Natural killer cell treated with Interleukin-12 subunit alpha and Interleukin-12 subunit beta and Interleukin-15 and Interleukin-18, amount 100 ng/mL, for 72 hours (primary cell): ENCODE measurements around the gene MED13. TPM values are rescaled to one million over a fixed set of nuclear protein-coding genes. Genes with fewer than 3 reads are reported as not detected.
"Not testable (repeated sequence)": the region's sequence is repeated elsewhere in the genome, so short reads cannot be mapped to it uniquely, and the experiment has no call there.

Source experiments
- ATAC-seq, 2 donors: fragments of 150-1000 bp; cut with Tn5 transposase in 1 of 2; sonication (Bioruptor Pico), chemical (Tn5 transposase) in 1 of 2; 2 replicates each; pipeline ENCODE4 v1.10.0; 2021
- DNase-seq: peaks from one replicate; pipeline ENCODE4 v3.0.0; 2022; ENCODE audit warnings: low spot score
- H3K27ac Mint-ChIP-seq, 2 donors: 1 replicate in 1 of 2; 2 replicates in 1 of 2; pipeline ENCODE4 v1.8.0; 2022; ENCODE audit warnings: mixed read lengths in 2 of 2, mild to moderate bottlenecking in 1 of 2, moderate library complexity in 1 of 2
- H3K27me3 Mint-ChIP-seq, 2 donors: 1 replicate in 1 of 2; 2 replicates in 1 of 2; pipeline ENCODE4 v1.8.0; 2022; ENCODE audit warnings: mixed read lengths in 2 of 2
- H3K36me3 Mint-ChIP-seq: one replicate; pipeline ENCODE4 v1.8.0; 2022; ENCODE audit warnings: mixed read lengths
- H3K4me1 Mint-ChIP-seq, 2 donors: 1 replicate in 1 of 2; 2 replicates in 1 of 2; pipeline ENCODE4 v1.8.0; 2022; ENCODE audit warnings: low read depth in 2 of 2, mixed read lengths in 2 of 2, mild to moderate bottlenecking in 1 of 2
- H3K4me3 Mint-ChIP-seq: one replicate; pipeline ENCODE4 v1.8.0; 2022; ENCODE audit warnings: mixed read lengths
- H3K9me3 Mint-ChIP-seq: 2 replicates; pipeline ENCODE4 v1.8.0; 2022; ENCODE audit warnings: mixed read lengths
- total RNA-seq, 2 donors: library from RNA; stranded (reverse); gene quantifications; one replicate each; pipeline ENCODE4 v1.2.3, GENCODE V29; 2022

Gene MED13
- total RNA-seq, 2 donors from 2014 or later: 75.8 to 129 TPM

DNA sequence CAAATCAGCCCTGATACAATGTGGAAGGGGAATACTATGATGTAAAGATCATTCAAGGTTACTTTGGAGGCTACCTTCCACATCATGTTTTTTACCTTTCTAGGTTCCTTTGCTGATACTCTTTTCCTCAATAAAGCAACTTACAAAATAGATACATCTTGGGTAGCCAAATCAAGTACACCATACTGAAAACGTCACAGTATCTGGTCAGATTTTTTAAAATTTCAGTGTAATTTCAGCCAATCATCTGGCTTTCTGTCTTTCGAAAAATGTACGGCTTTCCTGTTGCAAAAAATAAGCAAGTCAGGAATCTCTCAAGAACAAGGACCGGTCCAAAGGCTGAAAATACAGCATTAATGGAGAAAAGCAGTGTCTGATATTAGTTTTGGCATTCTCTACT lies 15.6 kb upstream of the MED13 start:
- H3K36me3 Mint-ChIP-seq: no peaks in the 10 kb centered on the region
- no peaks in the 10 kb centered on the region for H3K9me3 Mint-ChIP-seq
- ATAC-seq (no peak), DNase-seq (no peak)
- peaks cover 11 to 15% of the 10 kb centered on the region in 2 donors for H3K27me3 Mint-ChIP-seq
- no peaks in the 10 kb centered on the region for H3K4me1 Mint-ChIP-seq
- H3K4me3 Mint-ChIP-seq: no peak overlapping the region
- H3K27ac Mint-ChIP-seq: no peak overlapping the region

DNA sequence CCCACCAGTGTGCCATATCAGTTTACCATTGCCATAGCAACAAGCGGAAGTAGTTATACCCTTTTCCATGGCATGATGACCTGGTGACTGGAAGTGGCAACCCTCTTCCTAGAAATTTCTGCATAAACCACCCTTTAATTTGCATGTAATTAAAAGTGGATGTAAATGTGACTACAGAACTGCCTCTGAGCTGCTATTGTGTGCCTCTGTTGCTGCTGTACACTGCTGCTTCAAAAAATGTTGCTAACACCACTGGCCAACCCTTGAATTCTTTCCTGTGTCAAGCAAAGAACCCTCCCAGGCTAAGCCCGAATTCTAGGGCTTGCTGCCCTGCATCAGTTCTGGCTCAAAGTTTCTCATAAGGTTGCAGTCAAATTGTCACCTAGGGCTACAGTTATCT lies 12.9 kb upstream of the MED13 start:
- Mint-ChIP-seq H3K36me3 (no peaks in the 10 kb centered on the region), H3K4me3 (no peak overlapping the region), H3K9me3 (no peaks in the 10 kb centered on the region), H3K27me3 (peaks cover 9 to 15% of the 10 kb centered on the region in 2 donors), H3K27ac (no peak overlapping the region), H3K4me1 (no peaks in the 10 kb centered on the region)
- ATAC-seq (no peak), DNase-seq (no peak)

- ATAC-seq (no peak), DNase-seq (no peak)
- Mint-ChIP-seq H3K9me3 (no peaks in the 10 kb centered on the region), H3K27me3 (peaks cover 9 to 15% of the 10 kb centered on the region in 2 donors), H3K36me3 (no peaks in the 10 kb centered on the region), H3K27ac (no peak overlapping the region), H3K4me3 (no peak overlapping the region), H3K4me1 (no peaks in the 10 kb centered on the region)
Measured at GRCh38 chr17:62076864-62077788, 12.0 kb upstream of the MED13 start.

DNA sequence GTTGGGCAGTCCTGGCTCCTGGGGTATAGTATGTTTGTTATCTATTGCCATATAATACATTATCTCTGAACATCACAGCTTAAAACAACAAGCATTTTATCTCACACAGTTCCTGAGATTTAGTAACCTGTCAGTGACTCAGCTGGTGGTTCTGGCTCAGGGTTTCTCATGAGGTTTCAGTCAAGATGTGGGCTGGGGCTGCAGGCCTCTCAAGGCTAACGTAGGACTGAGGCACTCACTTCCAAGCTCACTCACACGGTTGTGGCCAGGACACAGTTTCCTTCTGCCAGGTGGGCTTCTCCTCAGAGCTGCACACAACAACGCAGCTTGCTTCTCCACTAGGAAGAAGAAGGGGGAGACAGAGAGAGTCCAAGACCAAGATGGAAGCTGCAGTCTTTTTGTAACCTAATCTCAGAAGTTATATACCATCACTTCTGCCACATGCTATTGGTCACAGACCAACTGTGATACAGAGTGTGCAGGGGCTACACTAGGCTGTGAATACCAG lies 10.3 kb upstream of the MED13 start:
- DNase-seq (no peak), ATAC-seq (no peak)
- peaks cover 9 to 15% of the 10 kb centered on the region in 2 donors for H3K27me3 Mint-ChIP-seq

GRCh38 chr17:62073993-62074392 lies 8.9 kb upstream of the MED13 start:
- H3K27me3 Mint-ChIP-seq: peaks cover 8 to 9% of the 10 kb centered on the region in 2 donors
- no peaks in the 10 kb centered on the region for H3K36me3 Mint-ChIP-seq
- H3K4me3 Mint-ChIP-seq: no peak overlapping the region
- DNase-seq (no peak), ATAC-seq (no peak)
- no peaks in the 10 kb centered on the region for H3K4me1 Mint-ChIP-seq
- H3K9me3 Mint-ChIP-seq: no peaks in the 10 kb centered on the region
- no peak overlapping the region for H3K27ac Mint-ChIP-seq

More for the DNA sequence above, 10.3 kb upstream of the MED13 start:
- Mint-ChIP-seq H3K4me1 (no peaks in the 10 kb centered on the region), H3K9me3 (no peaks in the 10 kb centered on the region), H3K27ac (no peak overlapping the region), H3K36me3 (no peaks in the 10 kb centered on the region), H3K4me3 (no peak overlapping the region)

DNA sequence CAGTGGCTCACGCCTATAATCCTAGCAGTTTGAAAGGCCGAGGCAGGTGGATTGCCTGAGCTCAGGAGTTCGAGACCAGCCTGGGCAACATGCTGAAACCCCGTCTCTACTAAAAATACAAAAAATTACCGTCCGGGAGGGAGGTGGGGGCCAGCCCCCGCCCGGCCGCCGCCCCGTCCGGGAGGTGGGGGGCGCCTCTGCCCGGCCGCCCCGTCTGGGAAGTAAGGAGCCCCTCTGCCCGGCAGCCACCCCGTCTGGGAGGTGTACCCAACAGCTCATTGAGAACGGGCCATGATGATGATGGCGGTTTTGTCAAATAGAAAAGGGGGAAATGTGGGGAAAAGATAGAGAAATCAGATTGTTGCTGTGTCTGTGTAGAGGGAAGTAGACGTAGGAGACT lies 7.8 kb upstream of the MED13 start:
- not testable (repeated sequence) for H3K4me1 Mint-ChIP-seq, H3K9me3 Mint-ChIP-seq, DNase-seq, H3K27ac Mint-ChIP-seq, H3K36me3 Mint-ChIP-seq, ATAC-seq, H3K27me3 Mint-ChIP-seq, H3K4me3 Mint-ChIP-seq

- Mint-ChIP-seq H3K4me1 (peaks cover 3 to 6% of the 10 kb centered on the region in 2 donors), H3K9me3 (no peaks in the 10 kb centered on the region), H3K27me3 (peaks cover 0 to 2% of the 10 kb centered on the region in 2 donors), H3K27ac (no peak overlapping the region), H3K36me3 (no peaks in the 10 kb centered on the region), H3K4me3 (no peak overlapping the region)
- no peak for ATAC-seq
- no peak for DNase-seq
Measured at GRCh38 chr17:62070900-62071299, 5.8 kb upstream of the MED13 start.

DNA sequence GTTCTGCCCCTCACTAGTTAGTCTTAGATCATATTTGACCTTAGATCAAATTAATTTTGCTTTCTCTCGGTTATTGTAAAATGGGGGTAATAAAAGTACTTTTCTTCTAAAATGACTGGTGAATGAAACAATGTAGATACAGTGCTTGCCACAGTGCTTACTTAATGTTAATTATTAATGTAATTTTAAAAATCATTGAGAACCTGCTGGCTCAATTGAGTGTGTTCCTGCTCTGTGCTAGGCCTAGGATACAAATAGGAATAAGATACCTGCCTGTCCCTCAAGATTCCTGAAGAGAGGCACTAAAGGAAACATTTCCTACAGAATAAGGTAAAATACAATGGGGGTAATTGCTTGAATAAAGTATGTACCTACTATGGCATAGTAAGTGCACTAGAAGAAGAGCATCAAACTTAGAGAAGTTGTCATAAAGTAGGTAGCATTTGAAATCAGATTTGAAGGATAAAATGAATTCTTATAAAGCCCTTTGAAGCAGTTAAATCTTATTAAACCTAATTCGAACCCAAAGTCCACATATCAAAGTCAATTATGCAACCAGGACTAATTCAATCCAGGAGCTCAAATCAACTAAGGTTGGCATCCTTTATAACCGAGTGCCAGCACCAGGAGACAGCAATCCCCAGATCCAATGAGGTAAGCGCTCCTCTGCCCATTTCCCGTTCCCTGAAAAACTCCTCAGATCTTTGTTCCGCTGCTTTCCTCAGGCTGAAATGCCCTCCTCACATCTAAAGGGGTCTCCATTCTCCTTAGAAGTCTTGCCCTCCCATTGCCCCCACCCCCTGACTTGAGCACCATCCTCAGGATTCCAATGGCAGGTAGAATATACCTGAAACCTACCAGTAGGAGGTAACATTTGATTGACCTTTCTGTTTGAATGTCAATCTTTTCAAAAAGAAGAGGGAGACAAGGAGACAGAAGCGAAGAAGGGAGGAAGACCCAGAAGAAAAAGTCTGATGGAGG lies 2.4 kb upstream of the MED13 start:
- peaks cover 23 to 31% of the 10 kb centered on the region in 2 donors for H3K4me1 Mint-ChIP-seq
- DNase-seq (no peak), ATAC-seq (no peak)
- no peak overlapping the region for H3K27ac Mint-ChIP-seq
- no peaks in the 10 kb centered on the region for H3K9me3 Mint-ChIP-seq
- peaks cover 16% of the 10 kb centered on the region for H3K36me3 Mint-ChIP-seq
- no peak overlapping the region for H3K4me3 Mint-ChIP-seq
- H3K27me3 Mint-ChIP-seq: peaks cover 0 to 2% of the 10 kb centered on the region in 2 donors

DNA sequence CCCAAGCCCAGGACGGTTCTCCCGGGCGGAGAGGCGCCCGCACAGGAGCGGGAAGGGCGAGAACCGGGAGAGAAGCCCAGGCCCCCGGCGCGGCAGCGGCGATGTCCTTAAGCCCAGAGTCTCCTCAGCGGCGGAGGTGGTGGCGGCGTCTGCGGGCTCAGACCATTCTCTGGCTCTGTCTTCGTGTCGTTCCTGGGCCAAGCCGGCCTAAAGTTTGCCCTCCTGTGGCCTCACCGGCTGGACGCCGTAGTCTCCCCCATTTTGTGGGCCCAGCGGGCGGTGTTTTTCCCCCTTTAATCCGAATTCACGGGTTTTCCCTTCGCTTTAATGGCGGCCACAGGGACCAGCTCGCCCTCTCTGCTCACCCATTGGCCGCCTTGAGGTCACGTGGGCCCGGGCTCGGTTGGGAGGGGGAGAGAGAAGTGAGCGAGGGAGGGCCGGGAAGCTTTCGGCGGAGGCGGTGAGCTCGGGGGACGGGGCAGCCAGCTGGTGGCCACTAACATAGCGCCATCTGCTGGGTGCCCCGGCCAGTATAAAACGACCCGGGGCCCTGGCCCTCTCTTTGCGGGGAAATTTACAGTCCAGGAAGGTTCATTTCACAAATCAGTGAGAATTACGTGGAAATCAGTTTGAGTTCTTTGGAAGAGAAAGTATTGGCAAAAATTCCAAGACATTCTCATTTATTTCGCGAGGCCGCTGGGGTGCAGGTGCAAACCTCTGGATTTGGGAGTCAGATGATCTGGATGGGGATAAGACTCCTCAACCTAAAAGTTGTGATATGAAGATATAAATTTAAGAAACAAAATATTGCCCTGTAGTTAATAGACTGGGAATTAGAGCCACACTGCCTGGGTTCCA lies 762 bp upstream of the MED13 start:
- H3K9me3 Mint-ChIP-seq: no peaks in the 10 kb centered on the region

DNA sequence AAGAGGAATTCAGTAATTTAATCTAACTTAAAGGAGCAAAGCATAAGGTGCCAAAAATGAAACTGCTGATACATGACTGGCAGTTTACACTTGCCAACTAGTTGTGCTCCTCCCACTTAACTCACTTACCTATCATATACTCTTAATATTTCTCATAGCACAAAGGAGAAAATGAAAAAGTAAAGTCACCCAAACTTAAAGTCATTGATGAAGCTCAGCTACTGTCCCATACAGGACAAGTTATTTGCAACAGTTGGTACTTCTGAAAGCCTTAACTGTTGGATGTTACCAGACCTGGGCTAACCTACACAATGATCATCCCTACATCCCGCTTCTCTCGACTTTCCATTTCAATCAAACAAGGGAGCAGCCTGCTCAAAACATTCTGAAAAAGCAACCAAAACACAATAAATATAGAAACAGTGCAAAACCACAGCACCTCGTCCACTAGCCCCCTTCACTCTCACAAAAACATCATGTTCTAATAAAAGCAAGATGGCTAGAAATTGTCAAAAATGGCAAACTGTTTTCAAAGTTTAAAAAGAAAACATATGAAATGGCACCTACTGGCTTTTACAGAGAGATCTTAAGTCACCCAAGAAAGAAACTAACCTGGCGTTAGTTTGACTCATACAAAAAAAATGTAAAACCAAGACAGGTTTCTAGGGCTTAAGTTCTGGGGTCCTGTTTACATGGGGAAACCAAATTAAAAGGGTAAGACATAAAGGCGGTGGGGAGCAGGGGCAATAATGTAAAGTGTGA lies 868 bp downstream of the MED13 start:
- Mint-ChIP-seq H3K36me3 (peaks cover 19% of the 10 kb centered on the region), H3K27ac (peak overlapping the region; percentile 93 to 98), H3K4me1 (peaks cover 33 to 44% of the 10 kb centered on the region in 2 donors), H3K9me3 (no peaks in the 10 kb centered on the region), H3K4me3 (peak overlapping the region; percentile 99), H3K27me3 (peaks cover 0 to 2% of the 10 kb centered on the region in 2 donors)
- no peak for DNase-seq
- ATAC-seq: no peak

More for the DNA sequence above, 762 bp upstream of the MED13 start:
- Mint-ChIP-seq H3K36me3 (peaks cover 19% of the 10 kb centered on the region), H3K4me1 (peaks cover 29 to 39% of the 10 kb centered on the region in 2 donors), H3K27me3 (peaks cover 0 to 2% of the 10 kb centered on the region in 2 donors), H3K27ac (peak overlapping the region; percentile 93 to 98), H3K4me3 (peak overlapping the region; percentile 99)
- ATAC-seq: peak; percentile 99
- DNase-seq: peak; percentile 99

DNA sequence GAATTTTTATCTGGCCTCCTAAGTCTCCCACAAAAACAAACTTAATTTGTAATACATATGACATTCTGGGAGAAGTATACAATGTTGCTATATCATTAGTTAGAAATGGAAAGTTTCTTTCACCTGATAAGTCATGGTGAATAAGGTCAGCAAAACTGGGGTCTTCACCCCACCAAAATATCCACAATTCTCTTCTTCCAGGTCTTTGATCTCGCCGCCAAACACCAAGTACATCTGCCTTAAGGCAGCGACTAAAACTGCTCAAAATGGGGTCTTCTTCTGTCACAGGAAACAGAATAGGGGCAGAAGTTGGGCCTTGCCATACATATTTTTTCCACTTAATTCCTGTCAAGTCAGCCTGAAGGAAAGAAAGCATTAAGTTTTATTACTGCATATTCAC lies 2.1 kb downstream of the MED13 start:
- Mint-ChIP-seq H3K27ac (peak overlapping the region; percentile 93 to 98), H3K4me1 (peaks cover 36 to 48% of the 10 kb centered on the region in 2 donors), H3K36me3 (peaks cover 19% of the 10 kb centered on the region), H3K9me3 (no peaks in the 10 kb centered on the region), H3K27me3 (peaks cover 0 to 2% of the 10 kb centered on the region in 2 donors), H3K4me3 (peak overlapping the region; percentile 99)
- DNase-seq: no peak
- ATAC-seq: no peak

DNA sequence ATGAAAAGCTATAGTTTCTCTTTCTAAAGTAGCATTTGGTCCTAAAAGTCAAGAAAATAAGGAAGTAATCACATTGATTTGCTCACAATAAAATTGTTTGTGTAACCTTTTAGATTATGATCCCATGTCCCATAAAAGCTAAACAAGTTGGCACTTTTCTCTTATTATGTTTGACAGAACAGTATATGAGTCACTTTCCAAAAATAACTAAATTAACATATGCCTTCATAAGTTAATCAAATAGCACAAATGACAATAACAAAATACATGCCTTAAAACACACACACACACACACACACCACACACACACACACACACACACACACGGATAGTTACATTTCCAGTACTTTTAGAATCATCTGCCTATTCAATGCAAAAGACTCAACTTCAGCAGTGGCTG lies 2.8 kb downstream of the MED13 start:
- no peaks in the 10 kb centered on the region for H3K27me3 Mint-ChIP-seq
- H3K9me3 Mint-ChIP-seq: no peaks in the 10 kb centered on the region
- no peak for ATAC-seq
- H3K27ac Mint-ChIP-seq: peak overlapping the region; percentile 93 to 98
- H3K4me3 Mint-ChIP-seq: peak overlapping the region; percentile 99
- H3K4me1 Mint-ChIP-seq: peaks cover 38 to 52% of the 10 kb centered on the region in 2 donors
- DNase-seq: no peak
- H3K36me3 Mint-ChIP-seq: peaks cover 19% of the 10 kb centered on the region
